T-helper 2 cell (primary cell): ENCODE measurements around the gene ILKAP.

Experiments used
- DNase-seq, 5 experiments: peaks; one replicate each; pipeline versions ENCODE4 v3.0.0 to v3.0.0-alpha.2; 2012 to 2022

ILKAP gene

GRCh38 chr2:238149841-238150572 is 53.5 kb downstream of the ILKAP start:
- no peak for DNase-seq

GRCh38 chr2:238148981-238149380 is 54.5 kb downstream of the ILKAP start:
- DNase-seq = no peak

DNA sequence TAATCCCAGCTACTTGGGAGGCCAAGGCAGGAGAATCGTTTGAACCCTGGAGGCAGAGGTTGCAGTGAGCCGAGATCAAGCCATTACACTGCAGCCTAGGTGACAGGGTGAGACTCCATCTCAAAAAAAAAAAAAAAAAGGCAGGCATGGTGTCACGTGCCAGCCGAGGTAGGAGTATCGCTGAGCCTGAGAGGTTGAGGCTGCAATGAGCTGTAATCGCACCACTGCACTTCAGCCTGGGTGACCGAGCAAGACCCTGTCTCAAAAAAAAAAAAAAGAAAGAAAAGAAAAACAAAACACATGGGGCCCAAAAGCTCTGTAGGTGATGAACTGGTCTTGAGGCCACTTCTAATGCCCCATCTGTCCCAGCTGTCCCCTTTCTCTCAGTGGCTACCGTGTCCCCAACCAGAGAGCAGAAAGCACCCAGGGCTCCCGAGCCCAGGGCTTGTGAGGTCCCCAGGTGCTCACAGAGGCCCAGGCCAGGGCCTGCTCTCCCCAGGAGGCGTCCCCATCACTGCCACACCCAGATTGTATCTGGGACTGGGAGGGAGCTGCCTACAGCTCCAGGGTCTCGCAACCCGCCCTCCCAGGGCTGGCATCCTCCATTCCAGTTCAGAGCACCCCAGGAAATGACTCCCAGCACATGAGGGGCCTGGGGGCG is 56.5 kb downstream of the ILKAP start:
- no peak for DNase-seq

DNA sequence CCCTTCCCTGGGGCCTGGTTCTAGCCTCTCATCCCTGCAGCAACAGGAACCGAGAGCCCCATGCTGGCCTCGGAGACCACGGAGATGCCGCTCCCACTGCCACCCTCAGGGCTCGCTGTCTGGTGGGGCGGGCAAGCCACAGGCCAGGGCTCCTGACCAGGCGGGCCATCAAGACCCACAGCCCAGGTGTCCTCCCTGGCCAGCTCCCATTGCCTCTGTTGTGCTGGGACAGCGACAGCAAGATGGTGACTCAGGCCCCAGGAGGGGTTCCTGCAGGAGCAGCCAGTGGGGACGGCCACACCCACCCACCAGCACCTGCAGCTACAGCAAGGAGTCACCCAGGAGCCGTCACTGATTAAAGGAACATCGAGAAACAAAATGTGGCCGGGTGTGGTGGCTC is 57.6 kb downstream of the ILKAP start:
- DNase-seq = no peak

GRCh38 chr2:238145046-238145445 is 58.4 kb downstream of the ILKAP start:
- no peak for DNase-seq

GRCh38 chr2:238144262-238144661 is 59.2 kb downstream of the ILKAP start:
- no peak for DNase-seq

DNA sequence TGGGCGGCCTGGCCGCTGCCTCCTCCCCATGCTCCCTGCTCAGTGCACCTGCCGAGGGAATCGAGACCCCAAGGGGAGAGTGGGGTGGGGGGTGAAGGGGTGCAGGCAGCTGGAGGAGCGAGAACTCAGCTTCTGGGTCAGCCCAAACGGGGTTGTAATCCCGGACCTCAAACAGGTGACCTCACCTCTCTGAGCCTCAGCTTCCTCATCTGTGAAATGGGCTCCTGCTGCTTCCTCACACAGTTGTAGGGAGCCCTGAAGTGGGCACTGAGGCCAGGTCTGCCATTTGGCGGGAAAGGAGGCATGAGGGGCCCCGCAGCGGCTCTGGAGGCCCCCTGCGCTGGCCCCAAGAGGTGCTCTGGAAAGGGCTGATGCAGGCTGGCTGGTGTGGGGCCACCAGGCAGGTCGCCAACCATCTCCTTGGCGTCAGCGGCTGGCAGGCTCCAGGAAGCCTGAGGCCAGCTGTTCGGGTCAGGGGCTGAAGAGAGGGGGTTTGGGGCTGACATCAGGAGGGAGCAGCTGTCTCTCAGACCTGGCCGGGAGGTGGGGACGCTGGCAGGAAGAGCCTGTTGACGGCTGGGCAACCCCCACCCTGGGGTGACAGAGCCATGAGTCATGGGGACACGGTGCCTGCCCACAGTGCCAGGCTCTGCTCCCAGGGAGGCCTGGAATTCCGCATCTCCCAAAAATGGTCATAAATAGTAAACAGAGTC is 60.1 kb downstream of the ILKAP start:
- DNase-seq = no peak

GRCh38 chr2:238142382-238143205 is 60.9 kb downstream of the ILKAP start:
- DNase-seq = no peak

DNA sequence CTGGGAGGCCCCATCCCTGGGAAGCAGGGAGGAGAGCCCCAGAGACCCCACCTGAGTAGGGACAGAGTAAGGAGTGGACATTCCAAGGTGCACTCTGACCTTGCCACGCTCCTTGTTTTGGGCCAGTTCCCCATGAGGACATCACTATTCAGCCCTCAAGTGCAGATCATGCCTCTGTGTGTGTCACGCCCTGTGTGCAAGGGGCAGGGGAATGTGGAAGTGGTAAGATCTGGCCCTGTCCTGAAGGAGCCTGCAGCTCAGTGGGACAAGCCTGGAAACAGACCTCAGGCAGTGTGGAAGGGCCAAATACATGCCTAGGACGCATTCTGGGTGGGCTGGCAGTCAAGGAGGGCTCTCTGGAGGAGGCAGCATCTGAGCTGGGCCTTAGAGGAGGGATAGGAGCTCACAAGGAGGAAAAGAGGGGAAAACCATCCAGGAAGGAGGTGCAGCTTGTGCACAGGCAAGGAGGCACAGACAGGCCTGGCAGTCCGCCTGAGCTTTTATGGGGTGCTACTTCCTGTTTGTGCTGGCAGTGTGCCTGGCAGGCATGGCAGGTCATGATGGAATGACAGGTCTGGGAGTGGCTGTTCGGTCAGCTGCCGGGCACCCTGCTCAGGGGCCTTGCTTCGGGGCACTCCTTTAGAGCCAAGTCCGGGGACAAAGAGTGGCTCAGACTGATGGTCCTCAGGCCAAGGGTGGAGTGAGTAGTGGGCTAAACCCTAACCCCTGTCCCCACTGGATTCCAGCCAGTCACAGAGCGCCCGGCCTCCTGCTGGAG is 61.8 kb downstream of the ILKAP start:
- DNase-seq = no peak

GRCh38 chr2:238140721-238141540 is 62.6 kb downstream of the ILKAP start:
- no peak for DNase-seq

DNA sequence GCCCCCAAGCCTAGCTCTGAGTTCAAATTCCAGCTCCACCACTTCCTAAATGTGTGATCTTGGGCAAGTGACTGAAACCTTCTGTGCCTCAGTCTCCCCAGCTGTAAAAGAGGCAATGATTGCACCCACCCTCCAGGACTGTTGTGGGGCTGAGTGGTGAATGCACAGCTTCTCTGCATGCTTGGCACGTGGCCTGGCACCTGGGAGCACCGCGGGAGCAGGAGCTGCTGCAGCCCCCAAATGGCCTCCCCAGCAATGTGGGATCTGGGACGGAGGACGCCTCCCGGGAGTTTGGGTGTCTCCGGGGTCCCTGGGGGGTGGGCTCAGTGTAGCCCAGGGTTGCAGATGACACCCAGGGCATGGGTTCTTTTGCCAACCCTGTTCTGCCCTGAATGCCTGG is 63.5 kb downstream of the ILKAP start:
- DNase-seq = no peak

GRCh38 chr2:238139196-238140039 is 64.1 kb downstream of the ILKAP start:
- peak in 1 of 5 experiments; percentile 21 for DNase-seq

GRCh38 chr2:238138331-238139195 is 64.9 kb downstream of the ILKAP start, which contains the start of gene KLHL30:
TSS of gene KLHL30 (plus strand) at chr2:238138668. CDS start at chr2:238140755, 2,087 bp downstream.
- DNase-seq = no peak

GRCh38 chr2:238137885-238138284 is 65.6 kb downstream of the ILKAP start:
- no peak for DNase-seq

GRCh38 chr2:238136820-238137537 is 66.5 kb downstream of the ILKAP start:
- DNase-seq = no peak

GRCh38 chr2:238135601-238136150 is 67.8 kb downstream of the ILKAP start:
- no peak for DNase-seq

DNA sequence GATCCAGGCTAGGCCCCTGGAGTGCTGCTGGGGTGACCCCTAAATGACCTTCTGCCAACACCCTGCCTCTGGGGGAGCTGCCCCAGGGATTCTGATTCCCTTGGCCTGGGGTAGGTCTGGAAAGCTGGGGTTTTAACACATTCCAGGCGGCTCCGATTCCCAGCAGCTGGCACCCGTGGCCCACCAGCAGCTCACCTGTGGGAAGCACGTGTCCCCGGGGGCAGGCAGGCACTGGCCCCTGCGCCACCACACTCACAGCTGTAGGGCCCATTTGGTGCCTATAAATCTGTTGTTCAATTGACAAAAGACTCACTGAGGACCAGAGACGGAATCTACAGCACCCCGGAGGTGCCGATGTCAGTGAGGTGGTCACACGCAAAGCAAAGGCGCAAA is 69.1 kb downstream of the ILKAP start:
- no peak for DNase-seq
